SK-MEL-5 (cell line): ENCODE results near the gene FBXO42. TPM values are rescaled to one million over a fixed set of nuclear protein-coding genes. Genes with fewer than 3 reads are reported as not detected.
"Not testable (repeated sequence)": the region's sequence is repeated elsewhere in the genome, so short reads cannot be mapped to it uniquely, and the experiment has no call there.

ENCODE experiments used
- DNase-seq: peaks from one replicate; pipeline ENCODE4 v3.0.0-alpha.2; 2016; ENCODE audit warnings: low read depth, low spot score
- in situ Hi-C: cut with HindIII; loops from 2 replicates; pipeline ENCODE4 v1.10.0; 2016; ENCODE audit warnings: low sequenced_read_pairs, high pct_unique_total_duplicates, low pct_unique_long_range_greater_than_20kb
- total RNA-seq: library from RNA; depleted of rRNA; stranded (reverse); fragments of >200 nt; shearing (Covaris generic); gene quantifications from 2 replicates; pipeline ENCODE4 v1.2.3, GENCODE V29; 2014

The FBXO42 gene
- total RNA-seq, 1 experiment from 2014 or later: 11.4 TPM

DNA sequence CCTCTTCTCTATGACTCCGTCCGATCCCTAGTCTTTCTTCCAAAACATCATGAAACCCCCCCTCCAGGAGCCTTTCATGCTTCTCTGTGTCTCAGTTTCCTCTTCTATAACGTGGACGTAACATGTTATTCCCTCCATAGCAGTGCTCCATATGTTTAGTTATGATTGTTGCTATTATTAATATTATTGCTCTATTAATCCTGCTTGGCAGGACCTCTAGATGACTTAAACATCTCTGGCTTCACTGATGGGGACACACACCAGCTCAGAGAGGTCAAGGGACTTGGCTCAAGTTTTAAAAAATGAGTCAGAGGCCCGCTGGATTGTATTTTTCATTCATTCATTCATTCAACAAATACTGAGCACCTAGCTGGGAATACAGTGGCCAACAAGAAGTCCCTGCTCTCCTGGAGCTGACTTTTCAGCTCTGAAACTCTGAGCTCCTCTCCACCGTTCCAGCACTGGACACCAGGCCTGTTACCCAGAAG, 114.9 kb downstream of the FBXO42 start:
- DNase-seq: no peak
- in situ Hi-C loops: no loop called here

DNA sequence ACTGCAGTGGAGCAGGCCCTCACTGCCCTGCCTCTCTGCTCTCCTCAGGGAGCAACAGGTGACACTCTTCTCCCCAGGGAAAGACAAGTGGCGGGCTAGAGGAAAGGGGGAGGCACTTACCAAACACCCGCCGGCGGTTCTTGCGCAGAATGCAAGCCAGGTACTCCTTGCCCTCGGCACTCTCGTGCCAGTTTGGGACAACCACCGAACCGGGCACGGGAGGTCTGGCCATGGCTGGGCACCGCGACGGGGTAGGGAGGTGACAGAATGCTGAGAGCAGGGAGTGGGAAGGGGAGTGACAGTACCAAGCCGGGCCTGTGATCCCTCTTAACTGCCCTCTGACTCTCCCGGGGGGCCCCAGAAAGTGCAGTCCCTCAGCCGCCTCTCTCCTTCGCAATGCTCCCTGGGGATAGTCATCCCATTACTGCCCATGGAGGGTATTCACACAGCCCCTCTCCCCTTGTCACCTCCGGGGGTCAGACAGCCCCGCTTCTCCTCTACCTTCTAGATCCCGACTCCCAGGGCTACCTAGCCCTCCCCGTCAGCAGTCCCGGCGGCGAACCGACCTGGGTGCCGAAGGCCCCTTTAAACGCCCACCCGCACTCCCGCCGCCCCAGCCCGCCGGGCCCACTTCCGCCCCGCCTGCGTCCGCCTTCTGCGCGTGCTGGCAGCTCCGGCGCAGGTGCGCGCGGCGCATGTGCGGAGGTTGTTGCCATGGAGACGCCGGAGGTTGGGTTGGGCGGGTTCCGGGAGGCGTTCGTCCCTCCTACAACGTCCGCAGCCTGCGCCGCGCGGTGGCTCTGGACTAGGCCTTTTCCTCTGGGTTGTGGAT, 115.6 kb downstream of the FBXO42 start, which contains the start of gene CPLANE2:
Gene CPLANE2 (minus strand): TSS at position 673 of the 832 bp plus-strand sequence. CDS start 441 bp downstream, at position 232.
- peak; percentile 90 for DNase-seq
- in situ Hi-C loops: no loop called here

DNA sequence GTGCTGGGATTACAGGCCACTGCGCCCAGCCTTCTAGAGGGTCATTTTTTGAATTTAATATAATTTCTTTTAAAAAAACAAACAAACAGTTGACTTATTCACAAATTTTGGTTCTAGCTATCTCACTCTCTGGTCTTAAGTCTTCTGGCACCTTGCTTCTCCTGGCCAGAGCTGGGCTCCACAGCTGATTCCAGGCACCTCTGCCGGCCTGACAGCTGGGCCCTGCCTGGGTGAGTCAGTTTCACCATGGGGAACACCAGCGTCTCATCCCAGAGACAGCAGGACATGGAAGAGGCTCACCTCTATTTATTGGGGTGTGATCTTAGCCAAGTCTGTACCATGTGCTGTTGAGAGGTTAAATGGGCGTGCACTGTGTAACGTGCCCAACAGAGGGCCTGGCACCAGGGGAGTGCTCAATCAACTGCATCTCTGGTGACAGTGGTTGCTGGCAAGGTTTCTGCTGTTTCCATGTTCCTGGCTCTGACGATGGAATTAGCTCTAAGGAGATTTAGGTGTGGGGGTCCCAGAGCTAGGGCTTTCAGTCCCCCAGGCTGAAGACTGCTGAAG, 116.3 kb downstream of the FBXO42 start:
- DNase-seq: peak; percentile 34
- in situ Hi-C loops: no loop called here

DNA sequence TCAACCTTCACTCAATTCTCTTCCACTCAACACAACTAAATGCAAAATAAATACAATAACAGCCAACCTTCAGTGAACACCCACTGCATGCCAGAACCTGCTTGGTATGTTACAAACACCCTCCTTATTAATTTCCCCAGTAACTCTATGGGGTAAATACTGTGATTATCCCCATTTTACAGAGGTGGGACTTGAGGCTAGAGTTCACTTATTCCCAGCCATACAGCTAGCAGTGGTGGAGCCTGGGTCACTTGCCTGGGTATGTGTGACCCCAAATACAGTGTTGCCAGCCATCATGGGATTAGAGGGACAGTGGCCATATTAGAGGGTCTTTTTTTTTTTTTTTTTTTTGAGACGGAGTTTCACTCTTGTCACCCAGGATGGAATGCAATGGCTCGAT, 116.9 kb downstream of the FBXO42 start:
- no peak for DNase-seq
- in situ Hi-C loops: no loop called here

DNA sequence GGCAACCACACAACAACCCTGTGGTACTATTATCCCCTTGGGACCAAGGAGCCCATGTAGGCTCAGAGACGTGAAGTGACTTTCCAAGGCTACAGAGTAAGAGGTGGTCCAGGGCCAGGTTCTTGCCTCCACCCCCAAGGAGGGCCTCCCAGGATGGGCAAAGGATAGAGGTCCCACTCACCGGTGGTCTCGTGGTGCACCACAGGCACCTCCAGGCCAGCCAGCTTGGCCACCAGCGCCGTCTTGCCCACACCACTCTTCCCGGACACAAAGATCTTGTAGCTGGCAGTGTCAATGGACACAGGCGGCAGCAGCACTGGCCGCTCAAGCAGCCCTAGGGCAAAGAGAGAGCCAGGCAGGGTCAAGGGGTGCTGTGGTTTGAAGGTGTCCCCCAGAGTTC, 118.8 kb downstream of the FBXO42 start:
- in situ Hi-C loops: no loop called here
- no peak for DNase-seq

DNA sequence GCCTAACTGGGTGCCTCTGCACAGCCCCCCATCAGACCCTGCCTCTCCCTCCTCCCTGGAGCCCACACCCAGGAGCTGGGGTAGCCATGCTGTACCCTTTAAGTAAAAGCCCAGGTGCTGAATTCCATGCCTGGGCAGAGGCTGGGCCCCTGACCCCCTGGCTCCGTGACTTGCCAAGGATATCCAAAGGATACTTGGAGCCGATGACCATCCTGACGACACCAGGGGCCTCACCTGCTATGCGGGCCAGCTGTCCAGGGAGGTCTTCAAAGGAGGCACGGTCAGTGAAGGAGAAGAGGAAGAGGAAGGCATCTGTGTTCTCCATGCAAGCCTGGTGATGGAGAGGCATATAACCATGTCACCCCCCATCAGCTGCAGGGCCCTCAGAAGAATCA, 120.0 kb downstream of the FBXO42 start:
- no peak for DNase-seq
- in situ Hi-C loops: no loop called here

DNA sequence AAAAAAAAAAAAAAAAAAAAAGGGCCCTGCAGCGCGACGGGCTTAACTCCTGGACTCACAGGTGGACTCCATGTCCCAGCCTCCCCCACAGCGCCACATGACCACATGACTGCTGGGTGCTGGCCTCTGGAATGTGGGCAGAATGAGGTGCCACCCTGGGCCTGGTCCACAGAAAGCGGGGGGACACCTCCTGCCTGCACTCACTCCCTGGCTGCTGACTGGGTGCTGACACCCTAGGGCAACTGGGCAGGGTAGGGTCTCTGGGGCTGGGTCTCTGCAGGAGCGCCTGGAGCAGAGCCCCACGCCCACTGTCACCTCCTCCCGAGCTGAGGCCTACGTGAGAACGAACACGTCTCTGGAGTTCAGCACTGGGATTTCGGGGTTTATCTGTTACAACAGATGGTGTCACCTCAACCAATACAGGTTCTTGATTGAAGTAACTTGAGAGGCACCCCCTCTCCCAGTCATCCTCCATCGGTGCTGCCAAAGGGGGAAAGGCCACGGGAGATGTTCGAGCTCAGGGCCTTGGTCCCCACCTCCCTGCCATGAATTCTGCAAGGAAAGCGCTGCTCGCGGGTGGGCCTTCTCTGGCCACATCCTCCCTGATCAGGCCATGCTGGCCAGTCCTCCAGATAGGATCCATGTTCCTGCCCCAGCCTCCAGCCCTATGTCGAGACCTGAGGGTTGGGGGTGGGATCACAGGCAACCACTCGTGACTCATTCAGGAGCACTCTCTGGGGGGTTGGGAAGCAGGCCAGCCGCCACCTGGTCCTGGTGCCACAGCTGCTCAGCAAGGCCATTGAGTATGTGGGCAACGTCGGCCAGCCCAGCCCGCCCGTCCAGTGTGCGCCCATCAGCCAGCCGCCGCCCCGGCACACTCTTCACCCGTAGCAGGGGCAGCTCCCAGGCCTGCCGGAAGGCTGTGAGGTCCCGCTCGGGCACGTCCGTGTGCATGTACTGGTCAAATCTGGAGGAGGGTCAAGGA, 120.7 kb downstream of the FBXO42 start:
- in situ Hi-C loops: no loop called here
- no peak for DNase-seq

DNA sequence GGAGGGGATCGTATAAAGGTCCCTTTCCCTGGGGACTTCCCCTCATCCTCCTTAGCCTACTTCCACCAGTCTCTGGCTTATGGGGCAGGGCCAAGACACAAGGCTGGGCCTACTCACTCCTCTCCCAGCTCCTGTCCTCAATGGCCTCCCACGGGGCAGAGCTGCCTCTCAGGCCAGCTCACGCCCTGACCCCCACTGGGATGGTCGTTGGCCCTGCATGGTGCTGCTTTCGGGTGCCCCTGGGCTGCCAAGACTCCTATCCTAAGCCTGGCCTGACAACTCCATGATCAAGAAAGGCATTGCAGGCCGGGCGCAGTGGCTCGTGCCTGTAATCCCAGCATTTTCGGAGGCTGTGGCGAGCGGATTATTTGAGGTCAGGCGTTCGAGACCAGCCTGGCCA, 121.5 kb downstream of the FBXO42 start:
- in situ Hi-C loops: no loop called here
- DNase-seq: no peak

DNA sequence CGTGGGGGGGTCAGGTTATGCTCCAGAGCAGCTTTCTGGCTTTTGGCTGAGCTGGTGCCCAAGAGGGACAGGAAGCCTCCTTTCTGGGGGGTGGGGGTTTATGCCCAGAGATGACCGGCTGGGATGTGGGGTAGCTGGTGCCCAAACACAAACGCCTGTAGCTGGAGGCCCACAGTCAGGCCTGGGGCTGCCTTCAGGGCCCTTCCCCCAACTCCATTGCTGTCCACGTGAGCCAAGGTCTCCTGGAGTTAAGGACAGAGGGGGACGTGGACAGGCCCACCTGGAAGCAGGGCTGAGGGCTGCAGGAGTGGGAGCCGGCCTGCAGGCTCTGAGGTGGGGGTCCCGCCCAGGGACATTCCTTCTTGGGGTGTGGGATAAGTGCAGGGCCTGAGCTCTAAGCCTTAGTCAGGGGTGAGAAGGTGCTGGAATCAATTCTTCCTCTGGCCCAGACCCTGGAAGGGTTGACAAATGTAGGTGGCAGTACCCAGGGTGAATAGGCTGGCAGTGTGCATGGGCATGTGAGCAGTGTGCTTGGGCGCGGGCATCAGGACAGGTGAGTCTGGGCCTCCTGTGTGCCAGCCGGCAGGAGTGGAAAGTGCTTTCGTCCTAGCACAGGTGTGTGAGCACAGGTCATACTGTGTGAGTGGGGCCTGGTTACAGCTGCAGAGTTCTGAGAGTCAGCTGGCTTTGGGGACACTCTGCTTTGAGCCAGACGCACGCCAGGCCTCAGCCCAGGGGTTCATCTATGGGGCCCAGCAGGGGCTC, 122.1 kb downstream of the FBXO42 start:
- no peak for DNase-seq
- in situ Hi-C loops: no loop called here

DNA sequence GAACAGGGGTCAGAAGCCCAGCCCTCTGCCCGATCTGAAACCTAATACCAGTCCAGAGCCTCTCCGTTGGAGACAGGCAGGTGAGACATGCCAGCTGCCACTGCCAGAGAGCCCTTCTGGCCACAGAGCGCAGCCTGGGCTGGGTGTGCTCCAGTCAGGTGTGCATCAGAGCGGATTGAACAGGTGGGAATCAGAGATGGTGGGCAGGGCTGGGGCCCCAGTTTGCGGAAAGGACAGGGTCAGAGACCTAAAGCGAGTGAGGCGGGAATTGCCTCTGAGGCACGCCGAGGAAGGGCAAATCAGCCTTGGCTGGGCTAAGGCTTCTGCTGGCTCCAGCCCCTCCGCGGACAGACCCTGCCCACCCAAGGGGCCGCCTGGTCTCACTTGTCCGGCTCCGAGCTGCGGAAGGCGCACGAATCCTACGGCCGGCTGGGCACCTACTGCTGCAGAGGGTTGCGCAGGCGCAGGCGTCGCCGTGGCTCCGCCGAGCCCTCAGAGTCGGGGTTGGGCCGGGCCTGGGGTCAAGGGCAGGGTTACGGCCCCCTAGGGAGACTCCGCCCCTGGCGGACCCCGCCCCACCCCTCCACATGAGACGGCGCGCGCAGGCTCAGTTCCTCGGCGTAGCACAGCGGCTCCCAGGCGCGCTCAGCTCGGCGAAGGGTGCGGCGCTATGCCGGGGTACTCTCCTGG, 125.6 kb downstream of the FBXO42 start:
- in situ Hi-C loops: no loop called here

DNA sequence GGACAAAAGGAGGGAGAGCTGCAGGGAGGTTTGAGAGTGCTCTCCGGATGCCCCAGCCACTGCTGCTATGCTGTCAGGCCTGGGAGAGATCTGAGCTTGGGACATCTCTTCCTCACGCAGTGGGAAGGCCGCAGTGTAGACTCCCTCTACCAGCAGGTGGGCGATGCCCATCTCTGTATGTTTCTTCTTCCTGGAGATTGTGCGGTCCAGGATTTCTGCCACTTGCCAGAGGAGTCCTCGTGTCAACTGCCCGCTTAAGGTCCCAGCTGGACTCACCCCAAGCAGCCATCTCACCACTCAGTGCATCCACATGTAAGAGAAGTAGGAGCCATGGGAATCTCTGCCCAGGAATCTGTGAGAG, 126.2 kb downstream of the FBXO42 start:
- in situ Hi-C loops: no loop called here

More for the DNA sequence above, 125.6 kb downstream of the FBXO42 start:
- no peak for DNase-seq

DNA sequence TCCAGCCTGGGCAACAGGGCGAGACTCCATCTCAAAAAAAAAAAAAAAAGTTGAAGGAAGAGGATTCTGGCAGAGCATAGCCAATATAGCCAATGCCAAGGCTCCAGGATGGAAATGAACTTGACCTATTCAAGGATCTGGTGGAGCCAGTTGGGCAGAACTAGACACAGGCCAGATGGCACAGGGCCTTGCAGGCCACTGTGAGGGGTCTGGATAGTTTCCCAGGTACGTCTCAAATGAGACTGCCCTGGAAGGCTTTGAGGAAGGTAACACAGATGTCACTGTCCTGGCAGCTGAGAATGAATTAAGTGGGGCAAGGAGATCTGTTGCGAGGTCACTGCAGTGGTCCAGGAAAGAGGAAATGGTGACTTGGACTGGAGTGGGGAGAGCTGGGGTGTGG, 127.8 kb downstream of the FBXO42 start:
- in situ Hi-C loops: no loop called here

More for the DNA sequence above, 126.2 kb downstream of the FBXO42 start:
- no peak for DNase-seq

DNA sequence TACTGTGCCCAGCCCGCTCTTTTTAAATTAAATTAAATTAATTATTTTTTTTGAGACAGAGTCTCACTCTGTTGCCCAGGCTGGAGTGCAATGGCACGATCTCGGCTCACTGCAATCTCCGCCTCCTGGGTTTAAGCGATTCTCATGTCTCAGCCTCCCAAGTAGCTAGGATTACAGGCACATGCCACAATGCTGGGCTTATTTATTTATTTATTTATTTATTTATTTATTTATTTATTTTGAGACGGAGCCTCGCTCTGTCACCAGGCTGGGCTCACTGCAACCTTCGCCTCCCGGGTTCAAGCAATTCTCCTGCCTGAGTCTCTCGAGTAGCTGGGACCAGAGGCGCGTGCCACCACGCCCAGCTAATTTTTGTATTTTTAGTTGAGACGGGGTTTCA, 129.6 kb downstream of the FBXO42 start:
- in situ Hi-C loops, DNase-seq: not testable (repeated sequence)

More for the DNA sequence above, 127.8 kb downstream of the FBXO42 start:
- DNase-seq: no peak

DNA sequence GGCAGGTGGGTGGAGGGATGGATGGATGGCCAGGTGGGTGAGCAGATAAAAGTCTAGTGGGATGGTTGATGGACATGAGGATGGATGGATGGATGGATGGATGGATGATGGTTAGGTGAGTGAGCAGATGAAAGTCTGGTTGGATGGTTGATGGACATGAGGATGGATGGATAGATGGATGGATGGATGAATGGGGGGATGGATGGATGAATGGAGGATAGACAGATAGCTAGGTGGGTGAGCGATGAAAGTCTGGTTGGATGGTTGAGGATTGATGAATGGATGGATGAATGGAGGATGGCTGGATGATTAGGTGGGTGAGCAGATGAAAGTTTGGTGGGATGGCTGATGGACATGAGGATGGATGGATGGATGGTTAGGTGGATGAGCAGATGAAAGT, 130.8 kb downstream of the FBXO42 start:
- no peak for DNase-seq
- in situ Hi-C loops: no loop called here

DNA sequence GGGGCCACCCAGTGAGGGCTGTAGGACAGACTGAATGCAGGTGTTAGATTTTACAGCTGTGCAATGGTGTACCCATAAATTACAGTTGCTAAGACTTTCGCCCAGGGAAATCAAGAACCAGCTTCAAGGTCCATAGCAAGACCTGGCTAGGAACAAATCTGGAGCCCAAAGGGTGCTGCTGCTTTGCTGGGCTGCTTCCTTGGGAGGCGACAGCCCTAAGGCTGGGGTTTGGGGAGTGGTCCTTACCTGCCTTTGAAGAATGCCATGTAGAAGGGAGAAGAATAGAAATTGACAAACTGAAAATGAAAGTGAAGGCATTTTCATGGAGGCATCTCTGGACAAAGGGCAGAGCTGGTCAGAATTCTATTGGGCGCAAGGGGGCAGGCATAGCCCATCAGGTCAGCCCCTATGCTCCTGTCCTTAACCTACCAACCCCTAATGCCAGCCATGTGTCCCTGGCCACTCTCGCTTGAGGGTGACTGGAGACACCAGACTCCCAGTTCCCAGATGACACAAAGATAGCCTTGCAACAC, 132.2 kb downstream of the FBXO42 start:
- in situ Hi-C loops: no loop called here
- peak; percentile 23 for DNase-seq

DNA sequence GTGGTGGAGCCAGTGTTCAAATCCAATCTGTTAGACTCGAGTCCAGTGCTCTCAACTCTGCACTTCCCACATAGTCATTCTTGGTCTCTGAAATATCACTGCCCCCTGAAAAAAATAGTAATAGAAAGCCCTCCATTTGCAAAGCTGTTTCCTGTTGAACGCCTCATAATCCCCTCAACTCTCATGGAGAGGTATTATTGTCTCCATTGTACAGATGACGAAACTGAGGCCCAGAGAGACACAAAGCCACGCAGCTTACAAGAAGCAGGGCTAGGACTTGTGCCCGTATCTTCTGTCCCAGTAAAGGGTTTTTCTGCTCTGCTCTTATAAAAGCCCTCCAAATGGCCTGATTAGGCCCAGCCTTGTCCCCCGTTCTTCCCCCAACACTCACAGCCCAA, 133.6 kb downstream of the FBXO42 start:
- DNase-seq: no peak
- in situ Hi-C loops: no loop called here
